NK-92 (cell line): ENCODE measurements around the gene PKN3.

Experiments used
- DNase-seq: peaks from one replicate; lab custom pipeline; 2025; ENCODE audit not compliant: unreplicated experiment; lab: John Stamatoyannopoulos, UW

Gene PKN3

GRCh38 chr9:128715436-128715750 lies 13.1 kb downstream of the PKN3 start:
- no peak for DNase-seq

GRCh38 chr9:128716581-128717254 lies 14.4 kb downstream of the PKN3 start:
- DNase-seq: no peak

GRCh38 chr9:128718047-128718446 lies 15.7 kb downstream of the PKN3 start:
- no peak for DNase-seq

GRCh38 chr9:128718475-128718874 lies 16.2 kb downstream of the PKN3 start:
- no peak for DNase-seq

- no peak for DNase-seq
Observed at GRCh38 chr9:128719919-128720605, 17.8 kb downstream of the PKN3 start.

- DNase-seq: no peak
Observed at GRCh38 chr9:128720841-128721486, 18.7 kb downstream of the PKN3 start.

GRCh38 chr9:128721487-128722010 lies 19.2 kb downstream of the PKN3 start:
- no peak for DNase-seq

- DNase-seq: no peak
Observed at GRCh38 chr9:128722380-128723351, 20.4 kb downstream of the PKN3 start.

GRCh38 chr9:128723352-128723865 lies 21.1 kb downstream of the PKN3 start:
- DNase-seq: no peak

- DNase-seq: peak; percentile 94
Observed at GRCh38 chr9:128723866-128724743, 21.8 kb downstream of the PKN3 start, which contains the start of gene ZDHHC12. Gene ZDHHC12 (minus strand): TSS chr9:128724127. CDS start chr9:128724093, 34 bp downstream.

GRCh38 chr9:128724744-128725211 lies 22.5 kb downstream of the PKN3 start:
- DNase-seq: no peak

GRCh38 chr9:128727640-128728248 lies 25.4 kb downstream of the PKN3 start:
- no peak for DNase-seq

- DNase-seq: no peak
Observed at GRCh38 chr9:128728298-128728697, 26.0 kb downstream of the PKN3 start.

GRCh38 chr9:128729302-128729701 lies 27.0 kb downstream of the PKN3 start:
- no peak for DNase-seq

GRCh38 chr9:128729766-128730517 lies 27.6 kb downstream of the PKN3 start:
- no peak for DNase-seq

- DNase-seq: no peak
Observed at GRCh38 chr9:128731093-128731492, 28.8 kb downstream of the PKN3 start.

- DNase-seq: no peak
Observed at GRCh38 chr9:128731691-128732090, 29.4 kb downstream of the PKN3 start.

GRCh38 chr9:128732576-128732975 lies 30.3 kb downstream of the PKN3 start:
- no peak for DNase-seq
